ENCODE measurements around the gene RAPGEF6. TPM values are rescaled to one million over a fixed set of nuclear protein-coding genes. Genes with fewer than 3 reads are reported as not detected.
"Not testable (repeated sequence)": the region's sequence is repeated elsewhere in the genome, so short reads cannot be mapped to it uniquely, and the experiment has no call there.

The RAPGEF6 gene
- total RNA-seq, 2 experiments from 2014 or later, result 27.0 to 34.1 TPM

DNA sequence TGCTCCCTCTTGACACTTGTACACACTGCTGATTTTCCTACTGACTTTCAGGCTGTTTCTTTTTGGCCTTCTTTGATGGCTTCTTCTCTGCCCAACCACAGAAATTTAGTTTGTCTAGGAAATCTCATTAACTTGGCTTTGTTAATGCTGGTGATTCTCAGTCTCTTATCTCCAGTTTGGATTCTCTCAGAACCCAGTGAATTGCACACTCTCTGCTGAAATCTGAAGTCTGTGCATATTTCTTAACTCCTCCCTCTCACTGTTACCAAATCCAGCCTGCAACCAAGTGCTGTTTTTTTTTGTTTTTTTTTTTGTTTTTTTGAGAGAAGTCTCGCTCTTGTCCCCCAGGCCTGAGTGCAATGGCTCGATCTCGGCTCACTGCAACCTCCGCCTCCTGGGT lies 254.0 kb downstream of the RAPGEF6 start:
- DNase-seq (no peak), ATAC-seq (no peak)
- ChIA-PET CTCF (interaction anchor here (1.0 to 2.8 kb wide), 10 partner anchors 8 to 126 kb away, joined by 3 to 28 read pairs (median 7); partner anchors contain the start of gene CDC42SE2), POLR2A (interaction anchor here (0.9 to 5.2 kb wide), 9 partner anchors 13 to 125 kb away, joined by 3 to 62 read pairs (median 4); partner anchors contain the start of gene CDC42SE2)
- peaks cover 84% of the 10 kb centered on the region for H3K4me1 Mint-ChIP-seq (ENCODE audit: low read depth)
- intact Hi-C loops (cut with micrococcal nuclease), result loop anchor here (5.0 kb wide), 2 partner anchors 59 to 209 kb away; partner anchors contain the start of gene LYRM7
- H3K27me3 Mint-ChIP-seq, result no peaks in the 10 kb centered on the region
- H3K27ac Mint-ChIP-seq, result peak overlapping the region; percentile 99
- peaks cover 2% of the 10 kb centered on the region for H3K9me3 Mint-ChIP-seq
- H3K4me3 Mint-ChIP-seq, result peak overlapping the region; percentile 57
- peaks cover 55% of the 10 kb centered on the region for H3K36me3 Mint-ChIP-seq (ENCODE audit: low read depth)
- TF ChIP-seq, protein P1, sequence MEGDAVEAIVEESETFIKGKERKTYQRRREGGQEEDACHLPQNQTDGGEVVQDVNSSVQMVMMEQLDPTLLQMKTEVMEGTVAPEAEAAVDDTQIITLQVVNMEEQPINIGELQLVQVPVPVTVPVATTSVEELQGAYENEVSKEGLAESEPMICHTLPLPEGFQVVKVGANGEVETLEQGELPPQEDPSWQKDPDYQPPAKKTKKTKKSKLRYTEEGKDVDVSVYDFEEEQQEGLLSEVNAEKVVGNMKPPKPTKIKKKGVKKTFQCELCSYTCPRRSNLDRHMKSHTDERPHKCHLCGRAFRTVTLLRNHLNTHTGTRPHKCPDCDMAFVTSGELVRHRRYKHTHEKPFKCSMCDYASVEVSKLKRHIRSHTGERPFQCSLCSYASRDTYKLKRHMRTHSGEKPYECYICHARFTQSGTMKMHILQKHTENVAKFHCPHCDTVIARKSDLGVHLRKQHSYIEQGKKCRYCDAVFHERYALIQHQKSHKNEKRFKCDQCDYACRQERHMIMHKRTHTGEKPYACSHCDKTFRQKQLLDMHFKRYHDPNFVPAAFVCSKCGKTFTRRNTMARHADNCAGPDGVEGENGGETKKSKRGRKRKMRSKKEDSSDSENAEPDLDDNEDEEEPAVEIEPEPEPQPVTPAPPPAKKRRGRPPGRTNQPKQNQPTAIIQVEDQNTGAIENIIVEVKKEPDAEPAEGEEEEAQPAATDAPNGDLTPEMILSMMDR (IDR thresholded peaks at IDR 0.05), result no peak

DNA sequence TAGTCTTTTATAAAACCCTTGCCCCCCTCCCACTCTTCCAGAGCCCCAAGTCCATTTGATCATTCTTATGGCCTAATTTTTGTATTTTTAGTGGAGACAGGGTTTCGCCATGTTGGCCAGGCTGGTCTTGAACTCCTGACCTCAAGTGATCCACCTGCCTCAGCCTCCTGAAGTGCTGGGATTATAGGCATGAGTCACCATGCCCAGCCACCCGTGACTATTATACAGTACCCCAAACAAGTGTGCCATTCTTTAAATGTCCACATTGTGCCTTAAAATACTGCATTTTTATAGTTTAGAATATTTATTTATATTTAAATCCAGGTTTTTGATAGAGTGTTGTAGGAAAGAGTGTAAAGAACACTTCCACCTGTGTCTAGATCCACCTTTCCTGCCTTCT lies 254.8 kb downstream of the RAPGEF6 start:
- H3K27me3 Mint-ChIP-seq, H3K9me3 Mint-ChIP-seq, ATAC-seq: not testable (repeated sequence)
- Mint-ChIP-seq H3K4me3 (peak overlapping the region; percentile 40), H3K4me1 (ENCODE audit: low read depth) (peaks cover 83% of the 10 kb centered on the region), H3K27ac (peak overlapping the region; percentile 99), H3K36me3 (ENCODE audit: low read depth) (peaks cover 58% of the 10 kb centered on the region)
- ChIA-PET CTCF (interaction anchor here (1.2 to 2.4 kb wide), 2 partner anchors 115 to 126 kb away, joined by 3 to 9 read pairs; partner anchors contain the start of gene CDC42SE2), POLR2A (interaction anchor here (0.6 to 5.2 kb wide), 3 partner anchors 90 to 115 kb away, joined by 3 to 62 read pairs (median 30); partner anchors contain the start of gene CDC42SE2)
- DNase-seq, result peak; percentile 48
- intact Hi-C loops (cut with micrococcal nuclease), result loop anchor here (5.0 kb wide), 2 partner anchors 58 to 208 kb away; partner anchors contain the start of gene LYRM7

DNA sequence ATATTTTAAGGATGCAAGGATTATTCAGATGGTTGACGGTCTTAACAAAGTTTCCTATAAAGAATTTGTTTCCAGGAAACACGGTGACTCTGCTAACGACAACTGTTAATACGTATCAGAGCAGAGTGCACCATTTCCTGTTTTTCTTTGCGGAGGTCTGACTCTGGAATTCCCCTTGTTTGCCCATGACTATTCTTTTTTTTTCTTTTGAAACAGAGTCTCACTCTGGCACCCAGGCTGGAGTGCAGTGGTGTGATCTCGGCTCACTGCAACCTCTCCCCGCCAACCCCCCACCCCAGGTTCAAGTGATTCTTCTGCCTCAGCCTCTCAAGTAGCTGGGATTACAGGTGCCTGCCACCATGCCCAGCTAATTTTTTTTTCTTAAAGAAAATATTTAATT lies 255.3 kb downstream of the RAPGEF6 start:
- TF ChIP-seq, protein P1 (IDR thresholded peaks at IDR 0.05), result no peak
- Mint-ChIP-seq H3K27ac (peak overlapping the region; percentile 99), H3K4me3 (peak overlapping the region; percentile 40), H3K27me3 (no peaks in the 10 kb centered on the region), H3K36me3 (ENCODE audit: low read depth) (peaks cover 53% of the 10 kb centered on the region), H3K4me1 (ENCODE audit: low read depth) (peaks cover 82% of the 10 kb centered on the region), H3K9me3 (peaks cover 2% of the 10 kb centered on the region)
- intact Hi-C loops (cut with micrococcal nuclease), result loop anchor here (5.0 kb wide), 2 partner anchors 57 to 207 kb away; partner anchors contain the start of gene LYRM7
- ChIA-PET CTCF (interaction anchor here (0.6 to 2.4 kb wide), 3 partner anchors 91 to 125 kb away, joined by 3 to 9 read pairs (median 3); partner anchors contain the start of gene CDC42SE2), POLR2A (interaction anchor here (0.6 to 3.7 kb wide), 8 partner anchors 9 to 126 kb away, joined by 3 to 30 read pairs (median 4); partner anchors contain the start of gene CDC42SE2)
- peak; percentile 58 for ATAC-seq
- peak; percentile 79 for DNase-seq

GRCh38 chr5:131378721-131379541 lies 256.1 kb downstream of the RAPGEF6 start:
- Mint-ChIP-seq H3K4me3 (peak overlapping the region; percentile 40), H3K36me3 (ENCODE audit: low read depth) (peaks cover 48% of the 10 kb centered on the region), H3K9me3 (peaks cover 2% of the 10 kb centered on the region), H3K4me1 (ENCODE audit: low read depth) (peaks cover 81% of the 10 kb centered on the region), H3K27me3 (no peaks in the 10 kb centered on the region), H3K27ac (peak overlapping the region; percentile 99)
- TF ChIP-seq, protein P1 (IDR thresholded peaks at IDR 0.05), result no peak
- intact Hi-C loops (cut with micrococcal nuclease), result no loop called here
- ATAC-seq (peak; percentile 11), DNase-seq (no peak)
- ChIA-PET CTCF (interaction anchor here (0.7 to 2.4 kb wide), 8 partner anchors 12 to 125 kb away, joined by 3 to 9 read pairs (median 4); partner anchors contain the start of gene CDC42SE2), POLR2A (interaction anchor here (0.6 to 3.7 kb wide), 15 partner anchors 10 to 215 kb away, joined by 3 to 30 read pairs (median 3); partner anchors contain the start of gene CDC42SE2)

- ATAC-seq, result no peak
- H3K36me3 Mint-ChIP-seq (ENCODE audit: low read depth), result peaks cover 45% of the 10 kb centered on the region
- DNase-seq, result no peak
- H3K4me3 Mint-ChIP-seq, result no peak overlapping the region
- H3K9me3 Mint-ChIP-seq, result peaks cover 2% of the 10 kb centered on the region
- H3K27ac Mint-ChIP-seq, result peak overlapping the region; percentile 99
- POLR2A ChIA-PET, result interaction anchor here (0.6 to 3.7 kb wide), 12 partner anchors 9 to 214 kb away, joined by 3 to 30 read pairs (median 3); partner anchors contain the start of gene CDC42SE2
- H3K27me3 Mint-ChIP-seq, result no peaks in the 10 kb centered on the region
- CTCF ChIA-PET, result interaction anchor here (1.1 to 2.4 kb wide), 8 partner anchors 15 to 113 kb away, joined by 3 to 9 read pairs (median 4); partner anchors contain the start of gene CDC42SE2
- TF ChIP-seq, protein P1 (IDR thresholded peaks at IDR 0.05), result no peak
- intact Hi-C loops (cut with micrococcal nuclease), result no loop called here
- peaks cover 82% of the 10 kb centered on the region for H3K4me1 Mint-ChIP-seq (ENCODE audit: low read depth)
Measured at GRCh38 chr5:131377785-131378325, 257.2 kb downstream of the RAPGEF6 start.

Measured in activated CD8-positive, alpha-beta T cell treated with anti-CD3 and anti-CD28 coated beads for 36 hours (primary cell).